H1 (cell line): ENCODE data around the gene NAA25. TPM values are rescaled to one million over a fixed set of nuclear protein-coding genes. Genes with fewer than 3 reads are reported as not detected.

Experiments used
- BRCA1 ChIP-seq: IDR thresholded peaks from 2 replicates; pipeline ENCODE4 v1.6.1; 2012; ENCODE audit warnings: low read depth, low read length, improper control_type of control experiment
- NRF1 ChIP-seq: IDR thresholded peaks from 2 replicates; pipeline ENCODE4 v1.6.1; 2011; ENCODE audit warnings: mild to moderate bottlenecking, low read depth, low read length, improper control_type of control experiment
- PHF8 ChIP-seq: fragments of 200-600 bp; sonication (generic); conservative IDR thresholded peaks from 2 replicates; pipeline ENCODE4 v1.7.1; 2012; ENCODE audit warnings: low read depth, mild to moderate bottlenecking, inconsistent platforms, low read length, moderate library complexity
- RXRA ChIP-seq: IDR thresholded peaks from 2 replicates; pipeline ENCODE4 v1.6.1; 2011; ENCODE audit warnings: low read depth, mild to moderate bottlenecking, low read length, moderate library complexity; ENCODE audit not compliant: insufficient read depth
- SIRT6 ChIP-seq: IDR thresholded peaks from one replicate; pipeline ENCODE4 v1.7.1; 2012; ENCODE audit warnings: low read length, inconsistent platforms
- polyA plus RNA-seq, 7 experiments: library from polyadenylated mRNA; depleted of rRNA in 3 of 7; stranded (reverse) in 5 of 7; unstranded in 2 of 7; fragments of >200 nt in 5 of 7; fragments of 200-250 nt in 2 of 7; gene quantifications; 1 replicate in 5 of 7; 2 replicates in 1 of 7; 4 replicates in 1 of 7; pipeline versions ENCODE4 v1.2.1 to v1.2.3, GENCODE V29; 2011 to 2013; ENCODE audit warnings: missing spikeins in 2 of 7, mixed read lengths in 2 of 7
- total RNA-seq: library from RNA; stranded (reverse); fragmentation: NEBNext Ultra II Directional; extraction: Animal tissue kit (Norgen Biotek cat#: 25700); gene quantifications from 2 replicates; pipeline ENCODE4 v1.2.1, GENCODE V29; 2021
- TF ChIP-seq, protein P1 (sequence below): fragments of 300-600 bp; sonication (generic); IDR thresholded peaks from 2 replicates; pipeline ENCODE4 v1.7.1; 2012; ENCODE audit warnings: low read length, moderate library complexity, mild to moderate bottlenecking, inconsistent platforms; ENCODE audit not compliant: insufficient replicate concordance

Gene NAA25
- total and polyA plus RNA-seq, 2 of the 8 experiments (the other 6 are each of a cell fraction or from before 2014, with no cell fraction given) = 10.8 to 60.3 TPM

- TF ChIP-seq, protein P1, sequence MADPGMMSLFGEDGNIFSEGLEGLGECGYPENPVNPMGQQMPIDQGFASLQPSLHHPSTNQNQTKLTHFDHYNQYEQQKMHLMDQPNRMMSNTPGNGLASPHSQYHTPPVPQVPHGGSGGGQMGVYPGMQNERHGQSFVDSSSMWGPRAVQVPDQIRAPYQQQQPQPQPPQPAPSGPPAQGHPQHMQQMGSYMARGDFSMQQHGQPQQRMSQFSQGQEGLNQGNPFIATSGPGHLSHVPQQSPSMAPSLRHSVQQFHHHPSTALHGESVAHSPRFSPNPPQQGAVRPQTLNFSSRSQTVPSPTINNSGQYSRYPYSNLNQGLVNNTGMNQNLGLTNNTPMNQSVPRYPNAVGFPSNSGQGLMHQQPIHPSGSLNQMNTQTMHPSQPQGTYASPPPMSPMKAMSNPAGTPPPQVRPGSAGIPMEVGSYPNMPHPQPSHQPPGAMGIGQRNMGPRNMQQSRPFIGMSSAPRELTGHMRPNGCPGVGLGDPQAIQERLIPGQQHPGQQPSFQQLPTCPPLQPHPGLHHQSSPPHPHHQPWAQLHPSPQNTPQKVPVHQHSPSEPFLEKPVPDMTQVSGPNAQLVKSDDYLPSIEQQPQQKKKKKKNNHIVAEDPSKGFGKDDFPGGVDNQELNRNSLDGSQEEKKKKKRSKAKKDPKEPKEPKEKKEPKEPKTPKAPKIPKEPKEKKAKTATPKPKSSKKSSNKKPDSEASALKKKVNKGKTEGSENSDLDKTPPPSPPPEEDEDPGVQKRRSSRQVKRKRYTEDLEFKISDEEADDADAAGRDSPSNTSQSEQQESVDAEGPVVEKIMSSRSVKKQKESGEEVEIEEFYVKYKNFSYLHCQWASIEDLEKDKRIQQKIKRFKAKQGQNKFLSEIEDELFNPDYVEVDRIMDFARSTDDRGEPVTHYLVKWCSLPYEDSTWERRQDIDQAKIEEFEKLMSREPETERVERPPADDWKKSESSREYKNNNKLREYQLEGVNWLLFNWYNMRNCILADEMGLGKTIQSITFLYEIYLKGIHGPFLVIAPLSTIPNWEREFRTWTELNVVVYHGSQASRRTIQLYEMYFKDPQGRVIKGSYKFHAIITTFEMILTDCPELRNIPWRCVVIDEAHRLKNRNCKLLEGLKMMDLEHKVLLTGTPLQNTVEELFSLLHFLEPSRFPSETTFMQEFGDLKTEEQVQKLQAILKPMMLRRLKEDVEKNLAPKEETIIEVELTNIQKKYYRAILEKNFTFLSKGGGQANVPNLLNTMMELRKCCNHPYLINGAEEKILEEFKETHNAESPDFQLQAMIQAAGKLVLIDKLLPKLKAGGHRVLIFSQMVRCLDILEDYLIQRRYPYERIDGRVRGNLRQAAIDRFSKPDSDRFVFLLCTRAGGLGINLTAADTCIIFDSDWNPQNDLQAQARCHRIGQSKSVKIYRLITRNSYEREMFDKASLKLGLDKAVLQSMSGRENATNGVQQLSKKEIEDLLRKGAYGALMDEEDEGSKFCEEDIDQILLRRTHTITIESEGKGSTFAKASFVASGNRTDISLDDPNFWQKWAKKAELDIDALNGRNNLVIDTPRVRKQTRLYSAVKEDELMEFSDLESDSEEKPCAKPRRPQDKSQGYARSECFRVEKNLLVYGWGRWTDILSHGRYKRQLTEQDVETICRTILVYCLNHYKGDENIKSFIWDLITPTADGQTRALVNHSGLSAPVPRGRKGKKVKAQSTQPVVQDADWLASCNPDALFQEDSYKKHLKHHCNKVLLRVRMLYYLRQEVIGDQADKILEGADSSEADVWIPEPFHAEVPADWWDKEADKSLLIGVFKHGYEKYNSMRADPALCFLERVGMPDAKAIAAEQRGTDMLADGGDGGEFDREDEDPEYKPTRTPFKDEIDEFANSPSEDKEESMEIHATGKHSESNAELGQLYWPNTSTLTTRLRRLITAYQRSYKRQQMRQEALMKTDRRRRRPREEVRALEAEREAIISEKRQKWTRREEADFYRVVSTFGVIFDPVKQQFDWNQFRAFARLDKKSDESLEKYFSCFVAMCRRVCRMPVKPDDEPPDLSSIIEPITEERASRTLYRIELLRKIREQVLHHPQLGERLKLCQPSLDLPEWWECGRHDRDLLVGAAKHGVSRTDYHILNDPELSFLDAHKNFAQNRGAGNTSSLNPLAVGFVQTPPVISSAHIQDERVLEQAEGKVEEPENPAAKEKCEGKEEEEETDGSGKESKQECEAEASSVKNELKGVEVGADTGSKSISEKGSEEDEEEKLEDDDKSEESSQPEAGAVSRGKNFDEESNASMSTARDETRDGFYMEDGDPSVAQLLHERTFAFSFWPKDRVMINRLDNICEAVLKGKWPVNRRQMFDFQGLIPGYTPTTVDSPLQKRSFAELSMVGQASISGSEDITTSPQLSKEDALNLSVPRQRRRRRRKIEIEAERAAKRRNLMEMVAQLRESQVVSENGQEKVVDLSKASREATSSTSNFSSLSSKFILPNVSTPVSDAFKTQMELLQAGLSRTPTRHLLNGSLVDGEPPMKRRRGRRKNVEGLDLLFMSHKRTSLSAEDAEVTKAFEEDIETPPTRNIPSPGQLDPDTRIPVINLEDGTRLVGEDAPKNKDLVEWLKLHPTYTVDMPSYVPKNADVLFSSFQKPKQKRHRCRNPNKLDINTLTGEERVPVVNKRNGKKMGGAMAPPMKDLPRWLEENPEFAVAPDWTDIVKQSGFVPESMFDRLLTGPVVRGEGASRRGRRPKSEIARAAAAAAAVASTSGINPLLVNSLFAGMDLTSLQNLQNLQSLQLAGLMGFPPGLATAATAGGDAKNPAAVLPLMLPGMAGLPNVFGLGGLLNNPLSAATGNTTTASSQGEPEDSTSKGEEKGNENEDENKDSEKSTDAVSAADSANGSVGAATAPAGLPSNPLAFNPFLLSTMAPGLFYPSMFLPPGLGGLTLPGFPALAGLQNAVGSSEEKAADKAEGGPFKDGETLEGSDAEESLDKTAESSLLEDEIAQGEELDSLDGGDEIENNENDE = no peak
- TF ChIP-seq PHF8 (no peak), SIRT6 (no peak), BRCA1 (no peak), RXRA (no peak), NRF1 (no peak)
Measured at GRCh38 chr12:112105891-112106290, 2.7 kb downstream of the NAA25 start (continued).
